ENCODE data around the gene CYP19A1. TPM values are rescaled to one million over a fixed set of nuclear protein-coding genes. Genes with fewer than 3 reads are reported as not detected.

Gene CYP19A1
- total and polyA plus RNA-seq, 2 experiments from 2014 or later: 1.4 to 35.4 TPM

DNA sequence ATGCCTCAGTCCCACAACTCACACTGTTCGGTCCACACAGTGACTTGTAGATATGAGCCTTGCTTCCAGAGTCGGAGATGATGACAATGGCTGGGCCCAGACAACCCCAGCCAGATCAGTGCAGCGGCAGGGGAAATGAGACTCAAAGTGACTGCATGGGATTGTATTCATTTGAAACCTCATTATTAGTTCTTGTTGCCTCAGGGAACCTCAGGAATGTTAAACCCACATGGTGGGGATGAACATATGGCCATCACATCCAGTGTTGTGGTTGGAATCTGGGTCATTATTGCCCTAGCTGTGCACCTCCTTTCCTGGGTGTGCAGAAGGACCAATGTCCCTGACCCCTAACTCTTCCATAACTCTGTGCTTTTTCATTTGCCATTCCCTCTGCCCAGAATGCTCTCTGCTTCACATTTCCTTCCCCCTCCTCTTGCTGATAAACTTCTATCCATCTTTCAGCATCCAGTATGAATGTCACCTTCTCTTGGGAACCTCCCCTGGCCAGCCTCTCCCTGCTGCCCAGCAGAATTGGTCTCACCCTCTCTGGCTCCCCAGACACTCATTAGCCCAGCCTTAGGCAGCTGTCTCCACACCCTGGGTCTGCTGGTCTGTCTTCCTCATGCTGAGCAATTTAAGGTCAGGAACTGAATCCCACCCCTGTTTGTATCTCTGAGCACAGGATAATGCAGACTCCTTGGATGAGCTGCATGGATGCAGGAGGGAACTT is 176.7 kb downstream of the CYP19A1 start:
- no peak for TF ChIP-seq EZH2phosphoT487 (IDR thresholded peaks at IDR 0.05; ENCODE audit: low read depth, severe bottlenecking, unreplicated experiment)
- TF ChIP-seq, protein P1, sequence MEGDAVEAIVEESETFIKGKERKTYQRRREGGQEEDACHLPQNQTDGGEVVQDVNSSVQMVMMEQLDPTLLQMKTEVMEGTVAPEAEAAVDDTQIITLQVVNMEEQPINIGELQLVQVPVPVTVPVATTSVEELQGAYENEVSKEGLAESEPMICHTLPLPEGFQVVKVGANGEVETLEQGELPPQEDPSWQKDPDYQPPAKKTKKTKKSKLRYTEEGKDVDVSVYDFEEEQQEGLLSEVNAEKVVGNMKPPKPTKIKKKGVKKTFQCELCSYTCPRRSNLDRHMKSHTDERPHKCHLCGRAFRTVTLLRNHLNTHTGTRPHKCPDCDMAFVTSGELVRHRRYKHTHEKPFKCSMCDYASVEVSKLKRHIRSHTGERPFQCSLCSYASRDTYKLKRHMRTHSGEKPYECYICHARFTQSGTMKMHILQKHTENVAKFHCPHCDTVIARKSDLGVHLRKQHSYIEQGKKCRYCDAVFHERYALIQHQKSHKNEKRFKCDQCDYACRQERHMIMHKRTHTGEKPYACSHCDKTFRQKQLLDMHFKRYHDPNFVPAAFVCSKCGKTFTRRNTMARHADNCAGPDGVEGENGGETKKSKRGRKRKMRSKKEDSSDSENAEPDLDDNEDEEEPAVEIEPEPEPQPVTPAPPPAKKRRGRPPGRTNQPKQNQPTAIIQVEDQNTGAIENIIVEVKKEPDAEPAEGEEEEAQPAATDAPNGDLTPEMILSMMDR (IDR thresholded peaks at IDR 0.05; ENCODE audit: poor library complexity): no peak
- TF ChIP-seq EZH2 (IDR thresholded peaks at IDR 0.05; ENCODE audit: borderline replicate concordance): no peak
- Histone ChIP-seq H3K79me2 (no peaks in the 10 kb centered on the region), H3K4me2 (no peak overlapping the region), H3K27me3 (peaks cover 2% of the 10 kb centered on the region), H3K9me3 (ENCODE audit: low read depth) (no peaks in the 10 kb centered on the region), H3K36me3 (replicated peaks; ENCODE audit: insufficient read depth, low read depth) (no peaks in the 10 kb centered on the region), H3K27ac (no peak overlapping the region), H3K4me3 (no peak overlapping the region), H2AFZ (no peak overlapping the region), H4K20me1 (ENCODE audit: insufficient read depth, poor library complexity, severe bottlenecking) (no peaks in the 10 kb centered on the region), H3K4me1 (ENCODE audit: insufficient read depth) (peaks cover 5% of the 10 kb centered on the region), H3K9me2 (replicated peaks; ENCODE audit: insufficient read depth) (no peaks in the 10 kb centered on the region)
- DNase-seq (ENCODE audit: low spot score): no peak
- 78% methylated on average over 3 of the region's 3 CpGs for WGBS (ENCODE audit: low lambda C conversion rate, missing lambda C conversion rate)

DNA sequence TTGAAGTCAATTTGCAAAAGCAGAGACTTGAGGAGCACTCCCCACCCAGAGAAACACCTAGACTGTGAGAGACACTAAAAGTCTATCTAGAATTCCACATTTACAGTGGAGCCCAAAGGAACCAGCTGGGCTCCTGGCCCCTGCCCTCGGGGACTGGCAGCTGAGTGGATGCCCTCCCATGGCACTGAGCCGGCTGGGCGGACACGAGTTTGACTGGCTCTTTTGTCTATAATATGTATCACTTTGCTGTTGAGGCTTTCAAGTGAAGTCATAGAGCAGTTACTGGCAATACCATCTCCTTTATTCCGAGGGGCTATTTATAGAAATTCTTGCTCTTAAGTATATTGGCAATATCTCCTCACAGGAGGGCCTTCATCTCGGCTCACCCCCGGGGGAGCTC is 177.9 kb downstream of the CYP19A1 start:
- Histone ChIP-seq H4K20me1 (ENCODE audit: insufficient read depth, poor library complexity, severe bottlenecking) (no peaks in the 10 kb centered on the region), H2AFZ (no peak overlapping the region), H3K9me3 (ENCODE audit: low read depth) (no peaks in the 10 kb centered on the region), H3K79me2 (no peaks in the 10 kb centered on the region), H3K9me2 (replicated peaks; ENCODE audit: insufficient read depth) (no peaks in the 10 kb centered on the region), H3K4me1 (ENCODE audit: insufficient read depth) (peaks cover 5% of the 10 kb centered on the region), H3K4me2 (no peak overlapping the region), H3K27ac (no peak overlapping the region), H3K4me3 (no peak overlapping the region), H3K36me3 (replicated peaks; ENCODE audit: insufficient read depth, low read depth) (no peaks in the 10 kb centered on the region), H3K27me3 (peaks cover 2% of the 10 kb centered on the region)
- DNase-seq (ENCODE audit: low spot score): no peak
- no peak for TF ChIP-seq EZH2phosphoT487 (IDR thresholded peaks at IDR 0.05; ENCODE audit: low read depth, severe bottlenecking, unreplicated experiment)
- TF ChIP-seq EZH2 (IDR thresholded peaks at IDR 0.05; ENCODE audit: borderline replicate concordance): no peak
- TF ChIP-seq, protein P1 (IDR thresholded peaks at IDR 0.05; ENCODE audit: poor library complexity): no peak
- 83% methylated on average over 7 of the region's 7 CpGs for WGBS (ENCODE audit: low lambda C conversion rate, missing lambda C conversion rate)

Small RNA genes within 50 kb of the gene (microRNA-seq; reads per million reads assigned to microRNA genes)
- gene MIR4713 (not detected), gene MIR7973-1 (not detected), gene MIR7973-2 (not detected)

Small RNA genes within 50 kb of the gene (small RNA-seq; reads per million reads assigned to genes)
- gene AC020891.4: not detected
- gene MIR4713: not detected
- not detected for gene MIR7973-1

Other genes starting within 250 kb of the CYP19A1 start
- 1.7 and 2.4 TPM in 2 replicates for gene TNFAIP8L3, start 243.7 kb downstream of the CYP19A1 start, total RNA-seq
- 0.91 and 3.4 TPM in 2 replicates for gene TNFAIP8L3, start 243.7 kb downstream of the CYP19A1 start, polyA plus RNA-seq
- gene GLDN, start 3.1 kb upstream of the CYP19A1 start, total RNA-seq: 0.92 and 1.8 TPM in 2 replicates
- gene GLDN, start 3.1 kb upstream of the CYP19A1 start, polyA plus RNA-seq: 0.07 and 0.68 TPM in 2 replicates